HepG2 (cell line): Measurements from ENCODE around the gene AMOTL2. TPM values are rescaled to one million over a fixed set of nuclear protein-coding genes. Genes with fewer than 3 reads are reported as not detected.

Source experiments
- ATAC-seq: fragments of 200-7000 bp; cut with Tn5 transposase; 3 replicates; pipeline ENCODE4 v1.9.1; 2020; ENCODE audit warnings: mild to moderate bottlenecking, moderate library complexity
- BruUV-seq: library from RNA; stranded (reverse); fragments of 400-500 nt; replicated peaks from 2 replicates; lab custom pipeline; 2021; lab: Mats Ljungman, UMichigan
- CTCF ChIA-PET: fragments of 300-600 bp; formaldehyde crosslinking; extraction: SDS; loops from one replicate; lab custom pipeline; 2021; ENCODE audit warnings: low total read pairs, inconsistent platforms, low intra/inter-chr PET ratio; lab: Yijun Ruan, JAX
- POLR2A ChIA-PET: fragments of 350-600 bp; sonication (Branson Sonifier 250); formaldehyde crosslinking; loops from one replicate; lab custom pipeline; 2020; ENCODE audit warnings: antibody characterized with exemption, inconsistent platforms; lab: Yijun Ruan, JAX
- DNase-seq: peaks from one replicate; pipeline ENCODE4 v3.0.0-alpha.2; 2015; ENCODE audit warnings: low spot score
- FAIRE-seq: peaks from 3 replicates; lab custom pipeline; 2011; peaks lifted over from hg19 to GRCh38; lab: Jason Lieb, UNC
- H2AFZ ChIP-seq: one replicate; pipeline ENCODE4 v1.6.1; 2011; ENCODE audit warnings: low read length, inconsistent platforms
- H3K27ac ChIP-seq: fragments of 300-600 bp; 3 replicates; pipeline ENCODE4 v1.8.0; 2011; ENCODE audit warnings: mixed run types, mild to moderate bottlenecking, mixed read lengths, low read length, inconsistent platforms; ENCODE audit not compliant: insufficient read depth; ENCODE audit errors: extremely low read length
- H3K27me3 ChIP-seq, 2 experiments: fragments of 200-600 bp in 1 of 2; 2 replicates in 1 of 2; 3 replicates in 1 of 2; pipeline versions ENCODE4 v1.6.0 to v1.8.0; 2011; ENCODE audit warnings: low read length in 2 of 2, mild to moderate bottlenecking in 2 of 2, moderate library complexity in 2 of 2, inconsistent platforms in 1 of 2; ENCODE audit not compliant: insufficient read depth in 2 of 2, control insufficient read depth in 1 of 2
- H3K36me3 ChIP-seq, 2 experiments: fragments of 200-600 bp in 1 of 2; replicated peaks in 1 of 2; 2 replicates in 1 of 2; 3 replicates in 1 of 2; pipeline versions ENCODE4 v1.5.1 to v1.8.0; 2011; ENCODE audit warnings: low read length in 2 of 2, inconsistent platforms in 1 of 2; ENCODE audit not compliant: insufficient read depth in 2 of 2, control insufficient read depth in 1 of 2
- H3K4me1 ChIP-seq: 2 replicates; pipeline ENCODE4 v1.5.1; 2012; ENCODE audit warnings: low read length, inconsistent platforms; ENCODE audit not compliant: insufficient read depth
- H3K4me2 ChIP-seq: 2 replicates; pipeline ENCODE4 v1.6.0; 2011; ENCODE audit warnings: low read depth, low read length, inconsistent platforms
- H3K4me3 ChIP-seq, 3 experiments: fragments of 200-600 bp in 1 of 3; sonication (generic), shearing (Covaris generic) in 1 of 3; replicated peaks in 1 of 3; 2 replicates each; pipeline ENCODE4 v1.5.1; 2011 to 2016; ENCODE audit warnings: low read length in 3 of 3, inconsistent platforms in 2 of 3, low read depth in 2 of 3, mild to moderate bottlenecking in 2 of 3, control low read depth in 1 of 3, mixed read lengths in 1 of 3; ENCODE audit not compliant: insufficient read depth in 1 of 3
- H3K79me2 ChIP-seq: one replicate; pipeline ENCODE4 v1.6.1; 2011; ENCODE audit warnings: low read length, inconsistent platforms; ENCODE audit not compliant: insufficient read depth
- H3K9ac ChIP-seq: 2 replicates; pipeline ENCODE4 v1.6.0; 2011; ENCODE audit warnings: mild to moderate bottlenecking, low read depth, low read length, inconsistent platforms; ENCODE audit not compliant: insufficient read depth
- H3K9me3 ChIP-seq: 2 replicates; pipeline ENCODE4 v1.5.1; 2012; ENCODE audit warnings: mild to moderate bottlenecking, low read length
- H4K20me1 ChIP-seq: 2 replicates; pipeline ENCODE4 v1.6.0; 2011; ENCODE audit warnings: inconsistent platforms, mild to moderate bottlenecking, low read length, moderate library complexity; ENCODE audit not compliant: insufficient read depth
- CBX1 ChIP-seq: IDR thresholded peaks from one replicate; pipeline ENCODE4 v1.6.1; 2016; ENCODE audit warnings: antibody characterized with exemption, low read depth
- EED ChIP-seq: sonication (generic); formaldehyde crosslinking; IDR thresholded peaks from 2 replicates; pipeline ENCODE4 v1.5.0; 2020; ENCODE audit warnings: mild to moderate bottlenecking, missing genetic modification reagents
- NBN ChIP-seq: fragments of 450-650 bp; conservative IDR thresholded peaks from 2 replicates; pipeline ENCODE4 v1.6.1; 2017
- RBAK ChIP-seq: sonication (generic); formaldehyde crosslinking; IDR thresholded peaks from 2 replicates; pipeline ENCODE4 v1.5.1; 2020; ENCODE audit warnings: mild to moderate bottlenecking, missing genetic modification reagents
- ZNF333 ChIP-seq: sonication (generic); formaldehyde crosslinking; IDR thresholded peaks from 2 replicates; pipeline ENCODE4 v1.4.0; 2020; ENCODE audit warnings: mild to moderate bottlenecking, missing genetic modification reagents, borderline replicate concordance
- ZNF382 ChIP-seq: sonication (generic); formaldehyde crosslinking; IDR thresholded peaks from 2 replicates; pipeline ENCODE4 v1.5.0; 2020; ENCODE audit warnings: missing genetic modification reagents, mild to moderate bottlenecking, borderline replicate concordance
- ZNF460 ChIP-seq: sonication (generic); formaldehyde crosslinking; IDR thresholded peaks from 2 replicates; pipeline ENCODE4 v1.5.1; 2020; ENCODE audit warnings: missing genetic modification reagents, mild to moderate bottlenecking, borderline replicate concordance
- WGBS: methylation state at CpG from one replicate; pipeline ENCODE4 v1.1.6; 2017; ENCODE audit warnings: low lambda C conversion rate; 5-methylcytosine and 5-hydroxymethylcytosine counted together
- in situ Hi-C: cut with HindIII; loops from 2 replicates; pipeline ENCODE4 v1.10.0; 2017; ENCODE audit warnings: low pct_unique_long_range_greater_than_20kb; ENCODE audit not compliant: extremely low pct_ligation_motif_present
- intact Hi-C: fragments of 100-400 bp; cut with micrococcal nuclease; formaldehyde crosslinking; loops from one replicate; pipeline ENCODE4 v1.10.0; 2022; ENCODE audit not compliant: unreplicated experiment
- polyA plus RNA-seq, 8 experiments: library from polyadenylated mRNA; depleted of rRNA in 3 of 8; stranded (reverse) in 7 of 8; unstranded in 1 of 8; fragments of >200 nt; fragmentation: Illumina TruSeq in 4 of 8; extraction: Trizol in 4 of 8; gene quantifications; 2 replicates each; pipeline versions ENCODE4 v1.2.1 to v1.2.3, GENCODE V29; 2011 to 2016; ENCODE audit warnings: low read depth in 4 of 8, missing spikeins in 1 of 8, mixed read lengths in 1 of 8; ENCODE audit not compliant: insufficient read depth in 1 of 8
- total RNA-seq, 5 experiments: library from RNA; depleted of rRNA; stranded (reverse); fragments of >200 nt; fragmentation: Illumina TruSeq; extraction: Trizol; gene quantifications; 2 replicates each; pipeline ENCODE4 v1.2.3, GENCODE V29; 2016; ENCODE audit warnings: low read depth in 1 of 5
- TF ChIP-seq, protein P1 (sequence below): sonication (generic); formaldehyde crosslinking; IDR thresholded peaks from 2 replicates; pipeline ENCODE4 v1.4.0; 2020; ENCODE audit warnings: missing genetic modification reagents
- TF ChIP-seq, protein P2 (sequence below): IDR thresholded peaks from 2 replicates; pipeline ENCODE4 v1.6.1; 2016; ENCODE audit warnings: control low read depth
- TF ChIP-seq, protein P3 (sequence below): sonication (generic); formaldehyde crosslinking; IDR thresholded peaks from 2 replicates; pipeline ENCODE4 v1.9.0; 2021; ENCODE audit warnings: missing genetic modification reagents, mild to moderate bottlenecking, borderline replicate concordance

AMOTL2 gene
- total and polyA plus RNA-seq, 2 of the 13 experiments (the other 11 are each of a cell fraction or from before 2014, with no cell fraction given) = 17.3 to 18.5 TPM

DNA sequence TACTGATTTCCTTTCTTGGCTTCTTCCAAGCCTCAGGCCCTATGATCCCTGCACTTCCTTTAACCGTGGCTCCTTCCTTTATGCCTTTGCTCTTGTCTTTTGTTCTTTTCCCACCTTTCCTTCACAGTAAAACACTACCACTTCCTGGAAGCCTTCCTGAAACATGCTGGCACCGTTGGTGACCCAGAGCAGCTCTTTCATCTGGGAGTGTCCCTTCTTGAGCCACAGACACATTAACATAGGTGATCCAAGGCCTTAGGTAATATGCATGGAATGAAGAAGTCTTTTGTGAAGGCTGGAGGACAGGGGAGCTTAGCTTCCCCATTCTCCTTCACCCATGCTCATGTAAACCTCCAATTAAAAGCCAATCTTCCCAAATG is 39.4 kb downstream of the AMOTL2 start (continued):
- TF ChIP-seq, protein P1, sequence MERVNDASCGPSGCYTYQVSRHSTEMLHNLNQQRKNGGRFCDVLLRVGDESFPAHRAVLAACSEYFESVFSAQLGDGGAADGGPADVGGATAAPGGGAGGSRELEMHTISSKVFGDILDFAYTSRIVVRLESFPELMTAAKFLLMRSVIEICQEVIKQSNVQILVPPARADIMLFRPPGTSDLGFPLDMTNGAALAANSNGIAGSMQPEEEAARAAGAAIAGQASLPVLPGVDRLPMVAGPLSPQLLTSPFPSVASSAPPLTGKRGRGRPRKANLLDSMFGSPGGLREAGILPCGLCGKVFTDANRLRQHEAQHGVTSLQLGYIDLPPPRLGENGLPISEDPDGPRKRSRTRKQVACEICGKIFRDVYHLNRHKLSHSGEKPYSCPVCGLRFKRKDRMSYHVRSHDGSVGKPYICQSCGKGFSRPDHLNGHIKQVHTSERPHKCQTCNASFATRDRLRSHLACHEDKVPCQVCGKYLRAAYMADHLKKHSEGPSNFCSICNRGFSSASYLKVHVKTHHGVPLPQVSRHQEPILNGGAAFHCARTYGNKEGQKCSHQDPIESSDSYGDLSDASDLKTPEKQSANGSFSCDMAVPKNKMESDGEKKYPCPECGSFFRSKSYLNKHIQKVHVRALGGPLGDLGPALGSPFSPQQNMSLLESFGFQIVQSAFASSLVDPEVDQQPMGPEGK (CRISPR knock-in tag) = no peak
- TF ChIP-seq ZNF333 = no peak

DNA sequence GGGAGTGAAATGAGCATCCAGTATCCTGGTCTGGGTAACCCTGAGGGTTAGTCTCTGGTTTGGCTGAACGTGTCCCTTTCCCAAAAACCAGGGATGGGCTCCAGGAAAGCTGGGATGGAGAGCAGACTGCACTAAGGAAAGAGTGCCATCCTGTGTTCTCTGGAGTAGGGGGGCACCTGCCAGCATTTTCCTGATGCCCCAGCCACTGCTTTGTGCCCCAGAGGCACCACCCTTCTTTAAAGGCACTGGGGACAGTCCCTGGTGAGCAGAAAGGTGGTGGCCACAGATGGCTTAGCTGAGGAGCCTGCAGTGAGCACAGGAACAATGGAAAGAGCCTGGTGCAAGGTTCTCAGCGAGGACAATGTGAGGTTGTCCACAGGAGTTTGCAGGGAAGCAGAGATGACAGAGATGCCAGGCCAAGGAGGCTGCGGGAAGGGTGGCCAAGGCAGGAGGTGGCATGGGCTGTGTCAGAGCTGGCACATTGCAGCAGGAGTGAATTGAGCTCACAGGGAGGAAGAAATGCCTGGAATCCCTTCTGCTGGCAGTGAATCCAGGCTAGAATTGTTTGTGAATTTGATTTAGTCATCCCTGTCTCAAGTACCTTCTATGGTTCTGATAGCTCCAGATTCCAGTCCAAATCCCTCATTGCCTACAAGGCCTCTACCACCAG is 39.9 kb downstream of the AMOTL2 start:
- CTCF ChIA-PET = no interaction called here
- BruUV-seq = no TSS peak
- no peak for TF ChIP-seq RBAK (CRISPR knock-in tag)
- TF ChIP-seq, protein P2, sequence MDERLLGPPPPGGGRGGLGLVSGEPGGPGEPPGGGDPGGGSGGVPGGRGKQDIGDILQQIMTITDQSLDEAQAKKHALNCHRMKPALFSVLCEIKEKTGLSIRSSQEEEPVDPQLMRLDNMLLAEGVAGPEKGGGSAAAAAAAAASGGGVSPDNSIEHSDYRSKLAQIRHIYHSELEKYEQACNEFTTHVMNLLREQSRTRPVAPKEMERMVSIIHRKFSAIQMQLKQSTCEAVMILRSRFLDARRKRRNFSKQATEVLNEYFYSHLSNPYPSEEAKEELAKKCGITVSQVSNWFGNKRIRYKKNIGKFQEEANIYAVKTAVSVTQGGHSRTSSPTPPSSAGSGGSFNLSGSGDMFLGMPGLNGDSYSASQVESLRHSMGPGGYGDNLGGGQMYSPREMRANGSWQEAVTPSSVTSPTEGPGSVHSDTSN = no peak
- TF ChIP-seq EED (CRISPR knock-in tag) = no peak
- no peak for TF ChIP-seq ZNF382
- TF ChIP-seq, protein P3, sequence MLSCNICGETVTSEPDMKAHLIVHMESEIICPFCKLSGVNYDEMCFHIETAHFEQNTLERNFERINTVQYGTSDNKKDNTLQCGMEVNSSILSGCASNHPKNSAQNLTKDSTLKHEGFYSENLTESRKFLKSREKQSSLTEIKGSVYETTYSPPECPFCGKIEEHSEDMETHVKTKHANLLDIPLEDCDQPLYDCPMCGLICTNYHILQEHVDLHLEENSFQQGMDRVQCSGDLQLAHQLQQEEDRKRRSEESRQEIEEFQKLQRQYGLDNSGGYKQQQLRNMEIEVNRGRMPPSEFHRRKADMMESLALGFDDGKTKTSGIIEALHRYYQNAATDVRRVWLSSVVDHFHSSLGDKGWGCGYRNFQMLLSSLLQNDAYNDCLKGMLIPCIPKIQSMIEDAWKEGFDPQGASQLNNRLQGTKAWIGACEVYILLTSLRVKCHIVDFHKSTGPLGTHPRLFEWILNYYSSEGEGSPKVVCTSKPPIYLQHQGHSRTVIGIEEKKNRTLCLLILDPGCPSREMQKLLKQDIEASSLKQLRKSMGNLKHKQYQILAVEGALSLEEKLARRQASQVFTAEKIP = no peak
- no peak for TF ChIP-seq ZNF460
- no peak for TF ChIP-seq NBN
- TF ChIP-seq CBX1 = no peak
- FAIRE-seq (no peak), DNase-seq (no peak), ATAC-seq (no peak)
- intact Hi-C loops = no loop called here
- Histone ChIP-seq H3K4me2 (no peak overlapping the region; the same call in 1 of the 2 replicates), H4K20me1 (no peaks in the 10 kb centered on the region), H3K36me3 (no peaks in the 10 kb centered on the region), H3K9me3 (no peaks in the 10 kb centered on the region), H3K4me3 (no peak overlapping the region), H3K9ac (no peak overlapping the region), H2AFZ (no peak overlapping the region), H3K27ac (no peak overlapping the region), H3K4me1 (peaks cover 91% of the 10 kb centered on the region), H3K27me3 (no peaks in the 10 kb centered on the region), H3K79me2 (no peaks in the 10 kb centered on the region)
- WGBS = 73% methylated on average over 3 of the region's 3 CpGs
- POLR2A ChIA-PET = no interaction called here
- in situ Hi-C loops = no loop called here
